SW480 (cell line): Measurements from ENCODE around the gene CNNM3.
"Not testable (repeated sequence)": the region's sequence is repeated elsewhere in the genome, so short reads cannot be mapped to it uniquely, and the experiment has no call there.

ENCODE experiments used
- DNase-seq: peaks from one replicate; pipeline ENCODE4 v3.0.0-alpha.2; 2016; ENCODE audit warnings: low spot score

Gene CNNM3

DNA sequence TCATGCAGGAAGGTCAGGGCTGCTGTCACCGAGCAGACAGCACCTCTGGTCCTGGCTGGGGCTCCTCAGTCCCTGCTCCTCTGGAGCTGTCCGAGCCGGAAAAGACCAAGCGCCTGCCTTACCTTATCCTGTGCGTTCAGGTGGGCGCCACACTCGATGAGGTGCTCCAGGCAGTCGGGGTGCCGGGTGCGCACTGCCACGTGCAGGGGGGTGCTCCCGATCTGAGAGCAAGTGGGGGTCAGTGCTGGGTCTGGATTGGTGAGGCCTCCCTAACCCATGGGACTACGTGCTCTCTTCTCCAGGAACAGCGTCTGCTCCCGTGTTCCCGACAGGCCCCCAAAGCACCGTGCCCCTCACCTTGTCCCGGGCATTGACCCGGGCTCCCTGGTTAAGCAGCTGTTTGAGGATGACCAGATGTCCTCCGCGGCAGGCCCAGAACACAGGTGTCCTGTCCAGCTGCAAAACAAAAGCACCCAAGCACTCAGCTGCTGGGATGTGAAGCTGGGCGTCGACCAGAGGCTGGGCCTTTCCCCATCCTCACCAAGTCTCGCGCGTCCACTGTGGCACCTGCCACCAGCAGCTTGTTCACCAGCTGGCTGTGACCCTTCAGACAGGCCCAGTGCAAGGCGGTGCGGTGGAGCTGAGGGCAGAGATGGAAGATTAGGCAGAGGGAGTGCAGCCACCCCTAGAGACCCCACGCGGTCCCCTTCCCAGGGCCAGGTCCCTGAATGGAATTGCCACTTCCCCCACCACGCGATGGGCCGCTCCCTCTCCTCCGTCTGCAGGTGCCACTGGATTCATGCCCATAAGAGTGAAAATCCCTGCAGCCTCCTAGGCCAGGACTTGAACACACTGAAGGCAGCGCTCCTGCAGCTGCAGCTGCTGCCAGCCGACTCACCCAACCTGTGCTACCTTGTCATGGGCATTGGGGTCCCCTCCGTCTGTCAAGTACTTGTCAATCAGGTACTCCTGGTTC lies 24.1 kb downstream of the CNNM3 start:
- no peak for DNase-seq

DNA sequence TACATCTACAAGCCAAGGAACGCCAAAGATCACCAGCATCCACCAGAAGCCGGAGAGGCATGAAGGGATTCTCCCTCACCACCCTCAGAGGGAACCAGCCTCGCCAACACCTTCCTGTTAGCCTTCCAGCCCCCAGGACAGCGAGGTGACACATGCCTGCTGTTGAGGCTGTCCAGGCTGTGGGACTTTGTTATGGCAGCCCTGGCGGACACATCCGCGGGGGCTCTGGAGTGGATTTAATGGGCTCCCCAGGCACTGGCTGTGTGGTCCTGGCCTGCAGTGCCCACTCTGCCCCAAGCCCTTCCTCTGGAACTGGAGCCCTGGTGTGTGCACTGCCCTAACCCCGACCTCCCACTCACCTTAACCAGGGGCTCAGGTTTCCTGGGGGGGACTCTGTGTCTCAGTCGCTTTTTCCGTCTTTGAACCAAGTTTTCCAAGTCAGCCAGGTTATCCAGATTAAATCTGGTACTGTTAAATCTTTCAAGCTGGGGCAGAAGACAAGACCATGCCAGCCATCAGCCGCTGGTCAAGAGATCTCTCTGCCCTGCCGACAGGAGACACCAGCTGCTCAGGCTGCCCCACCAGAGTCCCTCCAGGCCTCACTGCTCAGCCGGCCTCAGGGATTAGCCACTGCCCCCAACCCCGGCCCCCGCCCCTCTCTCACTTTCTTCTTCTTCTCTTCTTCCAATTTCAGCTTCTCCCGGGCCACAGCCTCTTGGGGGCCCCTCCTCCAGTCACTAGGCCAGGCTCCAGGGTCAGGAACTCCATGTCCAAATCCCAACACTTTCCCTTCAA lies 25.8 kb downstream of the CNNM3 start:
- no peak for DNase-seq

DNA sequence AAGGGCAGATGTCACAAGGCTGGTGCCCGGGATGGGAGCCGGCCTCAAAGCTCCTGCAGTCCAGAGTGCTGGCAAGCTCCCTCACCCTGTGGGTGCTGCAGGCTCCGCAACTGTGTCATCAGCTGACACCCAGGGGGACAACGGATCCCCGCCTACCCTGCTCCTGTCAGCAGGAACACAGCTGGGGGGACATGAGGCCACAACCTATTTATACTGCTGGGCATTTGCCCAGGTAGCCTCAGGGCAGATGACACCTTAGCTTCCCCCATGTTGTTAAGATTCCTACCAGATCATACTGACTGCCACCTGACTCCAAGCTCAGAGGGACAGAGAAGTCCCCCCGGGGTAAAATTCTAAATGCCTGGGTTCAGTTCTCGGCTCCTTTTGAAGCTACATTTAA lies 26.5 kb downstream of the CNNM3 start:
- no peak for DNase-seq

DNA sequence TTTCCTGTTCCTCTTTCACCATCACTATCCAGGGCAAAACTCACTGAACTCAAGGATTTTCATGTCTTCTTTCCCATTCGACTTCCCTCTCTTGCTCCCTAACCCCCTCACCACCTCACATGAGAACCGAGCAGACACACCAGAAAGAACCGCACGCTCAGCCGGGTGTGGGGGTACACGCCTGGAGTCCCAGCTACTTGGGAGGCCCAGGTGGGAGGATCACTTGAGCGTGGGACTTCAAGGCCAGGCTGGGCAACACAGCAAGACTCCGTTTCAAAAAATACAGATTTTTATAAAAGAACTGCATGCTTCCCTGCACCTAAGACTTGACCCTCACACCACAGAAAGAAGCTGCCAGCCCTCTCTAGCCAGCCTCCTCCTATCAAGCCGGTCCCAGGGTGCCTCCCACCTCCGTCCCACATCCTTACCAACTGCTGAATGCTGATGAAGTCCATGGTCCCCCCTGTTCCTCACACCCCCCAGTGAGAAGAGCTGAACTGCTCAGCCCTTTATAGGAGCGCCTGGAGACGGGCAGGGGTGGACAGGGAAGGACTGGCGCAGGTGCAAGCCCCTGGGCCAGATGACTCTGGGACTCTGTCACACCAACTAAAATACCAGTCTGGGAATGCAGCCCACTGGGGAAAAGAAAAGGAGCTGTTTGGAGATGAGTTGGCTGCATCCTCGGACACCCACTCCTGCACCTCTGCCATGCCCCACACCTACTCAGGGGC lies 27.6 kb downstream of the CNNM3 start, which contains the start of gene ANKRD23:
Gene ANKRD23, minus strand, starts transcription at position 484 of the 731 bp plus-strand sequence. Its CDS starts 29 bp downstream, at position 455.
- DNase-seq, result no peak

DNA sequence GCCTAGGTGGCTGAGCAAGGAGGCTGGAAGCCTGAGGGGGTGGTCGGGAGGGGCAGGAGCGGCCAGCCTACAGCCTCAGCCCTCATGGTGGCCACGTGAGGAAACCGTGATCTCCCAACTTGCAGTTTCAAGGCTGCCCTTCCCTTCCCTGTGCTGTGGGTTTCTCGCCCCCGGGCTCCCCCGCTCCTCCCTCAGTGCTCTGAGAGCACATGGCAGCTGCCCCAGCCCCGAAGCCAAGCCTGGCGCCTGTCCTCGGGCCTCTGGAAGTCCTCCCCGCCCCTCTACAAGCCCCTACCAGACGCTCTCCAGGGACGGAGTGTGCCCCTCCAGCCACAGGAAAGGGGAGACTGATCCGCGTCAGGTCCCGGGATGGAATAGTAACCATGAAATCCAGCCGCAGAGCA lies 28.3 kb downstream of the CNNM3 start:
- no peak for DNase-seq

DNA sequence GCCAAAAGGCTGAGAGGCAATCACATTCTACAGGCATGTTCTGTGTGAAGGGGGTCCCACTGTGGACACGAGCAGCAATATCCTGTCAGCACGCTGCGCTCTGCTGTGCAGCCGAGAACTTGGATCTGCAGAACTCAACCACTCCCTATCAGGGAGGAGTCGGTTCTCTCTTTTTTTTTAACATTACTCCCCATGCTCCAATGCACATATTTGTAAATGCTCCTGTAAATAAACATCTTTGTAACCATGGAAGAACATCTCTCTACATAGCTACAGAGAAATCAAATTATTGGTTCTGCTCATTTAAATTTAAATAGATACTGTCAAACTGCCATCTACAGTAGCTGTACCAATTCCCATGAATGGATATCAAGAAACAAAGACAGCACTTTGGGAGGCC lies 30.8 kb downstream of the CNNM3 start:
- DNase-seq, result no peak

DNA sequence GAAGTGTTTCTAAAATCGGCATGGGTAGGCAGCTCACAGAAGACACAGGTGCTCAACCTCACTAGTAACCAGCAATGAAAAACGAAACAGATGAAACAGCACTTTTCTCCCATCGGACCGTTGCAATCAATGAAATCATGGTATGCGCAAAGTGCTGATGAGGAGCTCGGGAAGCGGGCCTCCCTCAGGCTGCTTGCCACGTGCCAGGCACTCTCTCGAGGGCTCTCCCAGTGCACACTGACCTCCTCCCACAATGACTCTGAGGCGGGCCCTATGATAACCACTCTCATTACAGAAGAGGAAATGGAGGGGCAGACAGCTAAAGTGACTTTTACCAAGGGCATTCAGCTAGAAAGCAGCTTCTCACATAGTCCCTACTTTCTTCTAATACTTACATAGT lies 31.5 kb downstream of the CNNM3 start:
- DNase-seq, result no peak

DNA sequence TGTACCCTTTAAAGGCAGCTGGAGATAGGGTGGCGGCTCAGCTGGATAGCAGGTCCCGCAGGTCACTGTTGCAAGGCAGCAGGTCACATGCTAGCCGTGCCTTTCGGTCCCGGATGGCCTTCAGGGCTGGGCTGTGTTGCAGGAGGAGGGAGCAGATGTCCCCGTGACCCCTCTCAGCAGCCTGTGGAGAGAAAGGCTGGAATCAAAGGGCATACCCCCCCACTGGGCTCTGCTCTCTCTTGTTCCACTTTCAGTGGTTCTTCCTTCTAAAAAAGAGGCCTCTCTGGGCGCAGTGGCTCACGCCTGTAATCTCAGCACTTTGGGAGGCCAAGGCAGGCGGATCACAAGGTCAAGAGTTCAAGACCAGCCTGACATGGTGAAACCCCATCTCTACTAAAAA lies 32.2 kb downstream of the CNNM3 start:
- no peak for DNase-seq

DNA sequence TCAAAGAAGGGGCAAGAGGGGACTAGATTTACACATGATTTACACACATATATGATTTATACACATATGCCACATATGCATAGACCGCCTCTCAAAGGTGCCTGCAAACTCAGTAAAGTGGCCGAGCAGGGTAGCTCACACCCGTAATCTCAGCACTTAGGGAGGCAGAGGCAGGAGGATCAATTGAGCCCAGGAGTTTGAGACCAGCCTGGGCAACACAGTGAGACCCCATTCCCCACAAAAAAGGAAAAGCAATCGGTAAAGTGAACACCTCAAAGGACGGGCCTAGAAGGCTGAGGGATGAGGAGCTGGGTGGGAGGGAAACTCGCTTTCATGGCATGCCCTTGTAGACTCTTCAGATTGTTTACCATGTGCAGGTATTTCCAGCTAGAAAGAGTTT lies 36.6 kb downstream of the CNNM3 start:
- no peak for DNase-seq

DNA sequence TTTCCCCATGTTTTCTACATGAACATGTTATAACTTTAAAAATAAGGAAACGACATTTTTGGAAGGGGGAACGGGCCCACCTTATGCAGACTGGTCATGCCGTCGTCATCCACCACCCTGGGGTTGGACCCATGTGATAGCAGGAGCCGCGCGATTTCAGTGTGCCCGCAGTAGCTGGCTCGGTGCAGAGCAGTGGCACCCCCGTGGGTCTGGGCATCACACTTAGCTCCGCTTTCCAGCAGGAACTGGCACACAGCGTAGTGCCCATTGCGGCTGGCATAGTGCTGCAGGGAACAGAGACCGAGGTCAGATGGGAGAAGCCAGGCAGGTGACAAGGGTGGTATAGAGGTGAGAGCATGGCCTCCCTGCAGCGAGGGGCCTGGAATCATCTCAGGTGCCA lies 37.3 kb downstream of the CNNM3 start:
- no peak for DNase-seq

DNA sequence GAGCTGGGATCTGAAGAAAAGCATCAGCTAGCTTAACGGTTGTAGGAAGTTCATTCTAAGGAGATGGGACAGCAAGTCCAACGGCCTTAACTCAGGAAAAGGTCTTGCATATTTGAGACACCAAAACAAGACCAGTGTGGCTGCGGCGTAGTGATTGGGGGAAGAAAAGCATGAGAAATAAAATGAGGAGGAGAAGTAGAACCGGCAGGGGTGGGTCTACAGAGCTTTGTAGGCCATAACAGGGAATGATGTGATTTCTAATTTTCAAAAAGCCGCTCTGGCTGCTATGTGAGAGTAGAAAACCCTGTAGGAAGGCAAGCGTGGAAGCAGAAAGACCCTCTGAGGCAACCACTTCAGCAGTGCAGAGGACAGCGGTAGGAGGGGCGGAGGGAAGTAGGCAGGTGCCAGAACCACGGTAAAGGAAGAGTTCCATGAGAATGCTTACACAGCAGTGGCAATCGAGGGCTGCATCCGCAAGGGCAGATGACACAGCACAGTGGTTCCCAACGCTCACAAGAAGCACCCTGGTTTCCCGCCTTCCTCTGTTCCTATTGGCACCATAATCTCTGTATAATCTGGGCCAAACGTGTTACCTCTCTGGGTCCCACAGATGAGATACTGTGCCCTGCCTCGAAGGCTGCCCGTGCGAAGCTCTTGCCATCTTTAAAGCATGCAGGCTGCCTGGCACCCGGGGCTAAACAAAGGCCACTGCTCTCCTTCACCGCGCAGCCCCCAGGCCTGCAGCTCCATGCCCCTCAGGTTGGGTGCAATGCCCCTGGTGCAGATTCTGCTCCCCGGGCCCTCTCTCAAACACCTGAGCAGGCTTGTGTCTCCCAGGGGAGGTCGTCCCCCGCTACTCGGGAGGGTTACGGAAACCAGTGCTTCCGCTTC lies 41.0 kb downstream of the CNNM3 start:
- DNase-seq, result peak; percentile 52

DNA sequence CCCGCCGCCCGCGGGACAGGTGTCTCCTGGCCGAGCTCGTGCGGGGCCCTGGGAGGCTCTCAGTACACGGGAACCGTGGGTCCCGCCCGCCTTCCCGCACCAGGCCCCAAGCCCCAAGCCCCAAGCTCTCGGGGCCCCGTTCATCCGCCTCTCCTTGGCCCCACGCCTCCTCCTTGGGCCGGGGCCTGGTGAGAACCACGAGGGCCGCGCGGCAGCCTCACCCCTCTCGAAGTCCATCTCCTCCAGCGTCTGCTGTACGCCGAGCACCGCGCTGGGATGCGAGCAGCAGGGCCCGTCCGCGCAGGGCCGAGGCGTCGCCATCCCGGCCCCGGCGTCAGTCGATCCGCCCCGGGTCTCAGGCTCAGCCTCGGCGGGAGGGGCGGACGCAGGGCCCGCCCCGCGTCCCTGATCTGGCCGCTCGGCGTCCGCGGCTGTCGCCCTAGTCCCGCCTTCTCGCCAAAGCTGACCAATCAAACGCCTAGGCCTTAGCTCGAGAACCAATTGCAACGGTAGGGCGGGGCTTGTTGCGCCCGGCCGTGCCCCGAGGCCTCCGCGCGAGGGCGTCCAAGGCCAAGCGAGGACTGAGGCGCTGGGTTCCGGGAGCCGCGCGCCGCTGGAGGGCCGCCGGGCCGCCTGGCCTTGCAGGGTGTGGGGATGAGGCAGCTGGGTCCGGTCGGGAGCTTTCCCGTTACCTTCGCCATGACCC lies 41.8 kb downstream of the CNNM3 start, which contains the start of gene ANKRD39:
Gene ANKRD39, minus strand, starts transcription at position 350 of the 706 bp plus-strand sequence. Its CDS starts 29 bp downstream, at position 321.
- peak; percentile 98 for DNase-seq

DNA sequence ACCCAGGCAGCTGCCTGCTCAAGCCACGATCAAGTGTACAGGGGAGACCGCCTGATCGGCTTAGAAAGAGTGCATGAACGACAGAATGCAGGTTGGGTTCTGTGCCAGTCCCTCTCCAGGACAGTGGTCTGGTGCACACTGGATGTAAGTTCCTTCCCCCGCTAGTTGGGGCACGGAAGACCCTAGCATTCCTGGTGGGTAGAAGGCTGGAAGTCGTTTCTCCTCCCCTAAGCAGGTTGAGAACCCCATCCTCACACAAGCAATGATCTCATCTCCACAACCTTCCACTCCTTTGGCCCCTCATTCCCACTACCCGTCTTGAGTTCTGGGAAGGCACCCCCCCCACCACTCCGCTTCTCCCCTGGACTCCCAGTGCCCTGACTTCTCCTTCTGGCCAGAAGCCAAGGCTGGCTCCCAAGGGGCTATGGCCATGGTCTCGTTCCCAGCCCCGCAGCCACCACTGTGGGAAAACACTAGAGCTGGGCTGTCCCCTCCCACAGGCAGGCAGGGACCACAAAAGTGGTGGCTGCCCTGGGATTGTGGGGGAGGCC lies 43.1 kb downstream of the CNNM3 start:
- DNase-seq, result no peak

DNA sequence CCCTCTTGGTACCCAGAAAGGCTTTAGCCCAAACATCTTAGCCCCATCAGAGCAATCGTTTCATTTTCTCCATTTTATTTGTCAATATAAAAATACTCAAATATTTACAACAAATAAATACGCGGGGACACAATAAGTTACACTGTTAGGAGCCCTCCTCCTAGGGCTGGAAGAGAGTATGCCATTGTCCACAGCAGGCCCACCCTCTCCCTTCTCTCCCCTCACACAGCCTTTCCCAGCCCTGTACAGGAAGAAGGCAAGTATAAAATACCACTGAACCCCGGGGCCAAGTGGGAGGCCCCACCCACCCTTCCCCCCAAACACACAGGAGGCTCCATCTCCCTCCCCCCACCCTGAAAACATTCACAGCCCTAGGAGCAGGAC lies 43.6 kb downstream of the CNNM3 start:
- DNase-seq, result no peak

DNA sequence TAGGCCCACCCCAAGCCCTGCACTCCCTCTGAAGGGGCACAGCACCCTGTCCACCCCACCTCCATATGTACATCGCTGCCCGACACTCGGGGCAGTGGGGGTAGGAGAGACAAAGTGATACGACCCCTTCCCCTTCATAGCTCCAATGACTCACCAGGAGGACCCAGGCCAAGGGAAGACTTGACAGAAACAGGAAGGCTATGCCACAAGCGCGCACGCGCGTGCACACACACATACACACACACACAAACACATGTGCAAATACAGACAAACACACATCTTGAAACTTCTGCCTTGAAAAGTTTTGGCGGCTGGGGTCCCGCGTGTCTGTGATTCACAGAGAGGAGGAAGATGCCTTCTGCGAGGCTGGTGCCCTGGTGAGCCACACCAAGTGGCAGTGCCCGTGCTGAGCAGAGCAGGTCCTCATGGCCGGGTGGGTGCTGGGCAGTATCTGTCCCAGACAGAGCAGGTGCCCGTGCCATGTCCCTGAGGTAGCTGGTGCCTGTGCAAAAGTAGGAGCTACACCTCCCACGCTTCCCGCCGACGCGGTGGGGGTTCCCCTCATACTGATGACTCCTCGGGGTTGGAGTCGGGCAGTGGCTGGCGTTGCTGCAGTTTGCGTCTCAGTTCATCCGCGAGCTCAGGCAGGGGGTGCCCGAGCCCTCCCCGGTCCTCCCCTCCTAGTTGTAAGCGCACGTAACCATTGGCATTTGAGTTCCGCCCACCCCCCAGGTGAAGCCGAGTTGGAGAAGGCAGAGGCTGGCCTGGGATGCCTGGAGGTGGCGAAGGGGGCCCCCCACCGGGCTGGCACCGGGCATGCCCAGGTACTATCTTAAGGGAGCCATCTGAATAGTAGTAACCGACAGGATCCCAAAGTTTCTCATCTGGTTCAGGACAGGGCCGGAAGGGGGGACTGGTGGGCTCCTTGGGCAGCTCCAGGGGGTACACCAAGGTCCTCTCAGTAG lies 44.3 kb downstream of the CNNM3 start:
- no peak for DNase-seq

DNA sequence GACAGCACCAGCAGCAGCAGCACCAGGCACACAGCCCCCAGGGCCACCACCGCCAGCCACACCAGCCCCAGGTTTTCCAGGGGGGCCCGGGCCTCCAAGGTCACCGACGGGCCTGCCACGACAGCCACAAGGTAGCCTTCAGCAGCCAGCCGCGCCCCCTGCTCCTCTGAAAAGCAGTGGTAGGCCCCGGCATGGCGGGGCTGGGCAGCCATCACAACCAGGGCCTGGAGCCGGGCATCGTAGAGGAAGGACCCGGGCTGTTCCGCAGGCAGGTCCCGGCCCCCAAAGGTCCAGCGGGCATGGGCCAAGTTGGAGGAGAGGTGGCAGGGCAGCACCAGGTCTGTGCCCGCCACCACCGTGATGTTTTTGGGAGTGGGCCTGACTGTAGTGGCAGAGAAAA lies 45.0 kb downstream of the CNNM3 start:
- DNase-seq, result no peak

DNA sequence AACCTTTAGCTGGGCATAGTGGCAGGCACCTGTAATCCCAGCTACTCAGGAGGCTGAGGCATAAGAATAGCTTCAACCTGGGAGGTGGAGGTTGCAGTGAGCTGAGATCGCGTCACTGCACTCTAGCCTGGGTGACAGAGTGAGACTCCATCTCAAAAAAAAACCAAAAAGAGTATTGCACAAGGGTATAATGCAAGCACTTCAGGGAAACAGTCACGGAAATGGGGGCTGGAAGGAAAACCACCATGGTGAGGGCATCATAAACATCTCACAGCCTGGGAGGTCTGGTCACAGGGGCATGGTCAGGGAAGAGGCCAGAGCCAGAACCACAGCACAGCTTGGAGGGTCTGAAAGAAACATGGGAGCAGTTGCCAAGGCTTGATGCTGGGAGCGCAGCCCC lies 47.0 kb downstream of the CNNM3 start:
- not testable (repeated sequence) for DNase-seq

DNA sequence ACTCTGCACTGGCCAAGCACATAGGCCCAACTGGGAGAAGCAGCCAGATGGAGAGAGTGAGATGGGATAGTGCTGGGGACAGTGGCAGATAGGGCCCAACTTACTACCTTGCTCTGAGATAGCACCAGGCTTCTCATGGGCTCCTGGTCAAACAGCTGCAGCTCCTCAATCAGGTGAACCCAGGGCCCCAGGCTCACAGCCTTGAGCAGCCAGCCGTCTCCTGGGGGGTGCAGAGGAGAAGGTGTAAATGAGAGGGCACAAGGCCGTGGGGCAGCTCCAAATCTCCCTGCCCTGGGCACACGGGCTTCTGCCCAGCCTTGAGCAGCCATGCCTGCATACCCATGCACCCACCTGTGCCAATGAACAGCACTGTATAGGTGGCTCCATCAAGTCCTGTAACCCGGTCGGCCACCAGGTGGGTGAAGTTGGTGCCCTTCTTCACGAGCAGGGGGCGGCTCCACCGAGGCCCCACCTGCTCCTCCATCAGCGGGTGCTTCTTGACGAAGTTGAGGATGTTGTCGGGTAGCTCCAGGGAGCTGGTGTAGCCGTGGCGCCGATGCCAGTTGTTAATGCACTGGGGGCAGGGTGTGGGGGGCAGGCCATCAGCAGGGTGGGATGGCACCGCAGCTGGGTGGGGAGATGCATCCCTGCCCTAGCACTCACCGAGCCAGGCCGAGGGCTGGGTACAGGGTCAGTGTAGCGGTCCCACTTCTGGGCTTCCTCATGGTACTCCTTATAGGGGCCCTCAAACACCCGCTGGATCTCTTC lies 47.7 kb downstream of the CNNM3 start:
- no peak for DNase-seq
